Esophagus muscularis mucosa (tissue), 4 donors: ENCODE data around the gene MSRB3.

Experiments used
- CTCF ChIP-seq, 3 experiments: fragments of 200-600 bp in 2 of 3; fragments of 450-650 bp in 1 of 3; sonication (generic) in 2 of 3; IDR thresholded peaks; one replicate each; pipeline ENCODE4 v1.5.1; 2017 to 2019; ENCODE audit warnings: antibody characterized with exemption in 3 of 3, mild to moderate bottlenecking in 2 of 3, moderate library complexity in 1 of 3
- EP300 ChIP-seq: sonication (generic); formaldehyde crosslinking; IDR thresholded peaks from one replicate; pipeline ENCODE4 v1.6.1; 2017; ENCODE audit warnings: antibody characterized with exemption
- POLR2A ChIP-seq: fragments of 450-650 bp; IDR thresholded peaks from one replicate; pipeline ENCODE4 v1.6.1; 2017; ENCODE audit warnings: antibody characterized with exemption, moderate library complexity, mild to moderate bottlenecking, low read depth
- POLR2AphosphoS5 ChIP-seq, 2 donors: sonication (generic); formaldehyde crosslinking; IDR thresholded peaks; one replicate each; pipeline ENCODE4 v1.6.1; 2017; ENCODE audit warnings: antibody characterized with exemption in 2 of 2

DNA sequence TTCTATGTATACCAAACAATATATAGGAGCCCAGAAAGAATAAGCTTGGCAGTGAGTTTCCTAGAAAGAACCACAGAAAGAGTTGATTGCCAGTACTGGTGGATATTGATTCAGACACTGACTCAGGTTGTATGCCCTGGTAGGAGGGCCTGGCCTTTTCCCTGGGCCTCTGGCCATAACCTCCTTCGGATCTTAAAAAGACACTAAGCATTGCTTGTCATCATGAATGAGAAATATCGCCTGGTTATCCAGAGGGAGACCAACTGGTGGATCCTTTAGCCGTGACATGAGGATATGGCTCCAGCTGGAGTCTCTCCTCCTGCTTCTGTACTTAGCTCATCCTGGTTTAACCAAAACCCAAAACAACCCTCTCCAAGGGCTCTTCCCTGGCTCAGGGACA, 231.5 kb downstream of the MSRB3 start:
- TF ChIP-seq CTCF (IDR thresholded peaks at IDR 0.05) = no peak
- no peak for TF ChIP-seq POLR2AphosphoS5 (IDR thresholded peaks at IDR 0.05)
- no peak for TF ChIP-seq EP300
- TF ChIP-seq POLR2A = no peak
